RPMI8226 (cell line): ENCODE data around the gene PIGR.
"Not testable (repeated sequence)": the region's sequence is repeated elsewhere in the genome, so short reads cannot be mapped to it uniquely, and the experiment has no call there.

Experiments used
- DNase-seq: peaks from one replicate; pipeline ENCODE4 v3.0.0-alpha.2; 2015

Gene PIGR

DNA sequence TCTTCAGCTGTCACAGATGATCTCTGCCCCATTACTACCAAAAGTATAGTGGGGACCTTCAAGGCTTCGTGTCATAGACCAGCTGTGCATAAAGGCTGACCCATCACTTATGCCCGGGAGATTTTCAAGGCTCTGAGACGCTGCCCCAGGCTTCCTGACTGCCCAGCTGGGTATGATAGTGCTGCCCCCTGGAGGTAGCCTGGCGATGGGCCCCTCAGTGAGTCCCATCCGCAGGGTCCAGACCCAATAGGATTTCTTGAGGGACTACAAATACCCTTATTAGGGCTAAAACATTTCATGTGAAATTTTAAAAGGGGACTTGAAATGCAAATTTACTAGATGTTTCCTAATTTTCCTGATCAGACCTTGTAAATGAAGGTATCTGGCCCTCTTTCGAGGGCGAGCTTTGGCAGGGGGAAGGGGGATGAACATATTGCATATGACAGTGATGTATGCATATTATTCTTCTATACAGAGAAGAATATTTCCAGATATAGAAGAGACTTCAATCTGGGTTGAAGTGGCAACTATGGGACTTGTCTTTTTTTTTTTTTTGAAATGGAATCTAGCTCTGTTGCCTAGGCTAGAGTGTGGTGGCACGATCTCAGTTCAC is 12.8 kb downstream of the PIGR start:
- DNase-seq = peak; percentile 84

DNA sequence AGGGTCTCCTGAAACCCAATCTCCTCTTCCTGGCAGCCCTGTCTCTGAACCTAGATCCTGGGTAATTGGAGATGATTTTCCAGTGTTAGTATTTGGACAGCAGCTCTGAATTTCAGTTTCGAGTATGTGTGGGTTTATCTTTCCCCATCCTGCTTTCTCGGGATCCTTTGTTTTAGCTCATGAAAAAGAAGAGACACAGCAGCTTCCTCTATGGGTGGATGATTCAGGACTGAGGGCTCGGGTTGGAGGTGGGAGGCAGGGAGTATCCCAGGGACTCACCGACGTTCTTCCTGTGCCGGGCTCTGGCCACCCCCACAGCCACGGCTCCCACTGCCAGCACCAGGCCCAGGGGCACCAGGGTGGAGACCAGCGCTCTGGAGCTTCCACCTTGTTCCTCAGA is 14.1 kb downstream of the PIGR start:
- DNase-seq = no peak

GRCh38 chr1:206931709-206932108 is 14.6 kb downstream of the PIGR start:
- DNase-seq = no peak

- no peak for DNase-seq
Observed at GRCh38 chr1:206930210-206930798, 16.0 kb downstream of the PIGR start.

DNA sequence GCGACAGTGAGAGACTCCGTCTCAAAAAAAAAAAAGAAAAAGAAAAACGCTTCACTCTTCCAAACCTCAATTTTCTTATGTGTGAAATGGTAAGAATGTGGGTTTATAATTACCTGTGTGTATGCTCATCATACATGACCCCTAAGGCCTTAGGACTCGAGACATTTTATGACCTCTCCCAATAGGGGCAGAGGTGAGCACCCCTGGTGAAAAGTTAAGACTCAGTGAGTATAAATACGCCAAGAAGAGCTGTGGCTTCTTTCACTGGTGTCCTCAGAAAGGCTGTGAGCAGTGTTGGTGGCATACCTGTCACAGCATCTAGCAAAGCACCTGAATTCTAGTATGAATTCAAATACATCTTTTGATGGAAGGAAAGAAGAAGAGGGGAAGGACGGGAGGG is 16.7 kb downstream of the PIGR start:
- no peak for DNase-seq

DNA sequence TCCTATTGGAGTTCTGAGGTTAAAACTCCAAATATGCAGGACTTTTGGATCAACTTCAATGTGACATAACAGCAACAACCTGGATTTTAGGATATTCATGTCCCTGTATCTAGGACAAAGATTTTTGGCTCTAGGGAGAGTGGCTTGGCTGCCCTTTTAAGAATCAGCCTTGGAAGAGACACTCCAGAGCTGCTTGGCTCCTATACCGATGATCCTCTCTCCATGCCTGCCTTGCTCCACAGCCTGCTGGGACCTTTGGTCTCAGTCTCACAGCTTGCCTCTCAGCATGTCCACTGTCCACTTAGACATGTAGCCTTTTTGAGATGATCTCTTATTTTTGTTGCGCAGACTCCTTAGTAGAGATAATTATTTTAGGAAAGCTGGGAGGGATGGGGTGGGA is 20.0 kb downstream of the PIGR start:
- no peak for DNase-seq

- DNase-seq = peak; percentile 73
Observed at GRCh38 chr1:206925106-206925736, 21.0 kb downstream of the PIGR start.

- peak; percentile 7 for DNase-seq
Observed at GRCh38 chr1:206924592-206925105, 21.6 kb downstream of the PIGR start.

DNA sequence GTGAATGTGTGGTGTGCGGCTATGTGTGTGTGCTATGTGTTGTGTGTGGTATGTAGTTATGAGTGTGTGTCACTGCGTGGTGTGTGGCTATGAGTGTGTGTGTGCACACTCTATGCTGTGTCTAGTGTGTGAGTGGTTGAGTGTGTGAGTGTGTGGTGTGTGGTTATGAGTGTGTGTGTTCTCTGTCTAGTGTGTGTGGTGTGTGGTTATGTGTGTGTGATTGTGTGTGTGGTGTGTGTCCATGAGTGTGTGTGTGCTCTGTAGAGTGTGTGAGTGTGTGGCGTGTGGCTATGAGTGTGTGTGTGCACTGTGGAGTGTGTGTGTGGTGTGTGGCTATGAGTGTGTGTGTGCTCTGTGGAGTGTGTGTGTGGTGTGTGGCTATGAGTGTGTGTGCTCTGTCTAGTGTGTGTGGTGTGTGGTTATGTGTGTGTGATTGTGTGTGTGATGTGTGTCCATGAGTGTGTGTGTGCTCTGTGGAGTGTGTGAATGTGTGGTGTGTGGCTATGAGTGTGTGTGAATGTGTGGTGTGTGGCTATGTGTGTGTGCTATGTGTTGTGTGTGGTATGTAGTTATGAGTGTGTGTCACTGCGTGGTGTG is 22.2 kb downstream of the PIGR start:
- DNase-seq = not testable (repeated sequence)

DNA sequence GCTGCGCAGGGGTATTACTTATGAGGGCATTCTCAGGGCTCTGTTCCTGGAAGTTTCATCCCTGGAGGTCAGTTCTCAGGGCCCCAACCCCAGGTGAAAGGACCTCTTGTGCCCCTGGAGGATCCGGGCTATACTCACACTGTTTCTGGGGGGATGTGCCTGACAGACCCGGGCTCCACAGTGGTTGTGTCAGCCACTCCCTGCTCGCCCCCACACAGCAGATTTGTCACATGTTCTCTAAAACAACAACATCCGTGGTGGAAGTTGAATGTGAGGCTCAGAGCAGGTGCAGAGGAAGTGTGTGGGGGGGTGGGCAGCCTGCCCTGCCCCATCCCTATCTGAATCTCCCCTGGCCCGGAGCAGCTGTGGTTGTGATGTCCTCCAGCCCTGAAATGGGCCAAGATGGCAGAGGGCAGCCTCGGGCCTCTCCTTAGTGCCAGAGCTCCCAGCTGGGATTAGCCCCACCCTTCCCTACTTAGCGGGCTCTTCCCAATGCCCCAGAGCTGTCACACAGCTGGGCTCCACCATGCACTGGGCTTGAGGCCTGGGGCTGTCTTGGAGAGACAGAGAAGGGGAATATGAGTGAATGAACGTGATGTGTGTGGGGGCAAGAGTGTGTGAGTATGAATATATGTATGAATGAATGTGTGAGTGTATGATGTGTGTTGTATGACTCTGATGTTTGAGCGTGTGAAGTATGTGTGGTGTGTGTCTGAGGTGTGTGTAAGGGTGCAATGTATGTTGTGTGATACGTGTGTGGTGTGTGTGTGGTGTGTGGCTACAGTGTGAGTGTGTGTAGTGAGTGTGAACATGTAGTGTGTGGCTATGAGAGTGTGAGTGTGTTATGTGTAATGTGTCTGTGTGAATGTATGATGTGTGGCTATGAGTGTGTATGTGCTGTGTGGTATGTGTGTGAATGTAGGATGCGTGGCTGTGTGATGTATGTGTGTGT is 23.0 kb downstream of the PIGR start:
- DNase-seq = peak; percentile 87

GRCh38 chr1:206922524-206922923 is 23.7 kb downstream of the PIGR start:
- no peak for DNase-seq

DNA sequence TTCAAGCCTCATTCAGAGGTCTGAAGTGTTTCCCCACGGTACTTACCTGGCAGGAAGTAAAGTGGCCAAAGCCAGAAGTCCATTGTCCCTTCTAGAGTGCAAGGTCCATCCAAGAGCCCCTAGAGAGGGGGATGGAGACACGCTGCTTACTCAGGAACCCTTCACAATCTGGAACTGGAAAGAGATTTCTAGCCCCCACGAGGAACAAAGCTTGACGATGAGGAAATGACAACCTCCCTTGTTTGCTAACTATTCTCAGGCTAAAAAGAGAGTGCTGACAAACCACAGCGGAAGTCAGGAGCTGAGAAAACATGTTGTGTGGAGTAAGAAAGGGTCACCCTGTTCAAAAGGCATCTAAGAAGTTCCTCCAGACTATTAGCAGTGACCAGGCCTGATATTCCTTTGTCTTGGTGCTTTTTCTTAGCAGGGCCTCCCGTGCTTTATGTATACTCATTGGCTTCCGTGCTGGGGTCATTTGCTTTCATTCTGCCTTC is 24.4 kb downstream of the PIGR start, which contains the start of gene FCMR:
TSS of gene FCMR (minus strand) at position 170 of the 494 bp plus-strand sequence. CDS start at position 83, 87 bp downstream.
- peak; percentile 82 for DNase-seq

- no peak for DNase-seq
Observed at GRCh38 chr1:206918076-206918475, 28.2 kb downstream of the PIGR start.

- DNase-seq = no peak
Observed at GRCh38 chr1:206916000-206916709, 30.1 kb downstream of the PIGR start.

GRCh38 chr1:206915030-206915735 is 31.1 kb downstream of the PIGR start:
- no peak for DNase-seq

DNA sequence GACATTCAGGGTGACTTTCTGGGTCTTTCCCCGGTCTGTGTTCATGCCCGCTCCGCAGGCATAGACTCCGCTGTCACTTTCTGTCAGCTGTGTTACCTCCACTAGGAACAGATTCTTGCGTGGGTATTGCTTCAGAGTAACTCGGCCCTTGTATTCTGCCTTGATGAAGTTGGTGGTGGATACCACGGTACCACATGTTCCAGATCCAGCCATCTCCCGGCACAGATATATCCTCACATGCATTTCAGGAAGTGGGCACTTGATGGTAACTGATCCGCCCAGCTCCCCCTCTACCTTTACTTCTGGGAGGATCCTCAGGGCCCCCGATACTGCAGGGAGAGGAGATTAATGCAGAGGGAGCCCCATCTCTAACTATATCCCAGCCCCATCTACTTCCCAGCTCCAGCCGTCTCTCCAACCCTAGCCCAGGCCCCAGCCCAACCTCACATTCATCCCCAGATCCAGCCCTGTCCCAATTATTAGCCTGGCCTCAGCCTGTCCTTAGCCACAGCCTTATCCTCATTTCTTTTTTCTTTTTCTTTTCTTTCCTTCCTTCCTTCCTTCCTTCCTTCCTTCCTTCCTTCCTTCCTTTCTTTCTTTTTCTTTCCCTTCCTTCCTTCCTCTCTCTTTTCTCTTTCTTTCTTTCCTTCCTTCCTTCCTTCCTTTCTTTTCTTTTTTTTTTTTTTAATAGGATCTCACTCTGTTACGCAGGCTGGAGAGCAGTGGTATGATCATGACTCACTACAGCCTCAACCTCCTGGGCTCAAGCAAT is 32.3 kb downstream of the PIGR start:
- no peak for DNase-seq

DNA sequence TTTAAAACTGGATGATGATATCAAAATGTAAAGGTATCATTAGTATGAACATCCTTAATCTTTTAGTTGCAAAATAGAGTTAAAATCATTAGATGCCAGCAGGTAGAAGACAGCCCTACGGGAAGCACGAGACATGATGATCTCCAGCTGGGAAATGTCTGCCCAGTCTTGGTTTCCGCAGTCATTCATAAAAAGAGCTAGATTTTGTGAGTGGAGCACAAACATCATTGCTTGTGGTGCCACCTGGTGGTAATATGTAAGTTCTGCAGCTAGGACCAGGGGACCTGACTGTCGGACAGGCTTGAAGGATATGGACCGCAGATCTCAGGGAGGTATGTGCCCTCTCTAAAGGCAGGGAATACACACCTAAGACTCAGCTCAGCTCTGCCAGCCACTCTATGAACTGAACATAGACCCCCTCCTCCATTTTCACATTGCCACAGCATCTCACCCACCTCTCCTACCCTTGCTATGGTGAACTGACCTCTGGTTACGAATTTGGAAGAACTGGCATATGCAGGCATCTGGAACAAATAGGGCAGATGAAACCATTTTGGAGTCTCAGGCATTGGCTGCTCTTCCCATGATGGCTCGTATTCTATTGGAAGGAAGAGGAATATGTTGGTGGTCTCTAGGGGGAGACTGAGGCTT is 33.7 kb downstream of the PIGR start:
- DNase-seq = peak; percentile 85

- DNase-seq = peak; percentile 64
Observed at GRCh38 chr1:206911064-206911663, 35.1 kb downstream of the PIGR start.

- no peak for DNase-seq
Observed at GRCh38 chr1:206909883-206910318, 36.4 kb downstream of the PIGR start.
